CD4-positive, alpha-beta T cell treated with Interferon alpha-2 for 1 hour (primary cell): ENCODE data around the gene CSAD.

Source experiments
- DNase-seq, 2 donors: peaks; one replicate each; pipeline ENCODE4 v3.0.0-alpha.2; 2020 to 2022

Gene CSAD

DNA sequence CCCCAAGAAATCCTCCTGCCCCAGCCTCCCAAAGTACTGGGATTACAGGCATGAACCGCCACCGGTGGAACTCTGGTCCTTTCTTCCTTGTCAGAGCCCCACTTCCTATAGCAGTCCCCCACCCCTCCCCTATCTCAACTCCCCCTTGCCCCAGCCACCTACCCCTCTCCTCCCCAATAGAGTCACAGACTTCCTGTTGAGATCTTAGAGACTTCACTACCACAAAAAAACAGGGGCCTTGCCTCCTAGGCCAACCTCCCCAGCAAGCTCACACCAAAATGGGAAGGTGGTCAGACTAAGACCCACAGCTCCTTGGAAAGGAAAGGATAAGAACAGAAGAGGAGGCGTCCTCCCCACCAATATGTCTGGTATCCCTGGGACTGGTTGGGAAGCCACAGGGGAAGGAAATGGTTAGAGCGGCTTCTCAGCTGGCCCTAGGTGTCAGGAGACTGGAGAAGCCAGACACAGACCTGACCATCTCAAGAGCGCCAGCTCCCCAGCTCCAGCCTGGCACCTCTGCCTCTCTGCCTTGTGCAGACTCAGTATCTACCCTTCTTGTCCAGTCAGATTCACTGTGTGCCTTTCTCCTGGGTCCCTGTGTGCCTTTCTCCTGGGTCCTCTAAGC is 17.9 kb upstream of the CSAD start:
- DNase-seq, result peak in 1 of 2 donors; percentile 50

DNA sequence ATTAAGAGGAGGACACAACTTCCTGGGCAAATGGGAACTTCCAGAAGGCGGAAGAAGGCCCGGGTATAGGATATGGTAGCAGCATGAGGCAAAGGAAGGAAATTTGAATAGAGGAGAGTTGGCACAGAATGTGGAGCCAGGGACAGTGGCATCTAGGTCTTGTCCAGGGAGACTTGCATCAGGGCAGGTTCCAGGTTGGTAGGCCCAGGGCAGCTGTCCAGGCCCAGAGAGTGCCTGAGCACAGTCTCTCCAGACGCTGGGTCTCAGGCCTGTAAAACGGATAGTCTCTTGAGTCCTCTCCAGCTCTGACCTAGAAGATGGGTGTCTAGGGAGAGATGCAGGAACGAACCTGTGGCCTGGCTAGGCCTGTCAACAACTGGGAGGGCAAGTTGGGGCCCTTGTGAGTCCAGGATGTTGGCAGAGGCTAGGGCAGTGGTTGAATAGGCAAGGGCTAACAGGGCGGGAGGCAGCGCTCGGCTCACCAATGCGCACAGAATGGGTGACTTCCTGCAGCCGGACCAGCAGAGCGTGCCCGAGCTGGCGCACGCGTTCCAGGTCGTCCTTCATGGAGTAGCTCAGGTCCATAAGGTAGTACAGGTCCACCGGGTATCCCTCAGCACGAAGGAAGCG is 16.4 kb upstream of the CSAD start:
- DNase-seq, result no peak

DNA sequence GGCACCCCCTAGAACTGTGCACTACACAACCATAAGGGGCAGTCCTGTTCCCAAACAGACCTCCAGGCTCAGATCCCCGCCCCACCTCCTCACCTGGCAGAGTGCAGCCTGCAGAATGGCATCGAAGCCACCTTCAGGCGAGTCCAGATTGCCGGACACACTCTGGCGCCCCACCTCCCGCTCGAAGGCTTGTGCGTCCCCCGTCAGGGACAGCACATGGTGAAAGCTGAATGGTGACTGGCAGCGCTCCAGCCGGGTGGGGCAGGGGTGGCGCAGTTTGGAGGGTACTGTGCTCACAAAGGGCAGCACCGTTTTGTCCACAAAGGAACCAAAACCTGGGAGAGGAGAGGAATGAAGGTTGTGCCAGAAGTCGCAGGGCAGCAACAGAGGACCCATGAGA is 15.8 kb upstream of the CSAD start:
- DNase-seq, result no peak

DNA sequence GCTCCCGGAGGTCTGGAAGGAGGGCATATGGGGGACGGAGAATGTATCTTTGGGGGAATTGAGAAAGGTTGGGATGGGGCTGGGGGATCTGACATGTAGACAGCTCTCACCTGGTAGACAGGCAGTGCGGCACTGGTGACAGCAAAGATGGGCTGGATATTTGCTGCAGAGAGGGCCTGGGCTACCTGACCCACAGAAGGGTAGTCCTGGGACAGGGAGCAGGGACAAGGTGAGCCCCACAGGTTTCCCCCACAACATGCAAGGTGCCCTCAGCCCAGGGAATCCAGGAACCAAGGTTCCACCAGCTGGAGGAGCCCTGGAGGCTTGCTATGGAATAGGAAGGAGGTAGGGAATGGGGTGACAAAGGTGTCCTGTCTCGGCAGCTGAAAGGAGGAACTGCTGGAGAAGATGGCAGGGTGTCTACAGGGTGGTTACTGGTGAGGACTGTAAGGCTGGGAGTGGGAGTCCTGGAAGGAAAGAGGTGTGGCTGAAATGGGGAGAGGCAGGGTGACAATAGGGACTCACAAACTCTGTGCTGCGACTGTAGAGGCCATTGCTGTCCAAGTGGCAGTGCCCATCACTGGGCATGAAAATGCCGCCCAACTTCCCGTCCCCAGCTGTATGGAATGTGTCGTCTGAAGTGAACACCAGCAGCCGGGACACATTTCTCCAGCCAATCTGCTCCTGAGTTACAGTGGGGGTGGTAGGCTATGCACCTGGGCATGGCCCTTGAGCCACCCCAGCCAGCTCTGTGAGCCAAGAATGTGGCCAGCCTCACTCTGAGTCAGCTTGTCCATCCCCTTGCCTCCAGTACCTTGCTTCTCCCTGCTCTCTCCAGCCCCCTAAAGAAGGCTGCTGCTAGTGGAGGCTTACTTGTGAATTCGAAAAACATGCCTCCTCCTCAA is 15.0 kb upstream of the CSAD start:
- no peak for DNase-seq

DNA sequence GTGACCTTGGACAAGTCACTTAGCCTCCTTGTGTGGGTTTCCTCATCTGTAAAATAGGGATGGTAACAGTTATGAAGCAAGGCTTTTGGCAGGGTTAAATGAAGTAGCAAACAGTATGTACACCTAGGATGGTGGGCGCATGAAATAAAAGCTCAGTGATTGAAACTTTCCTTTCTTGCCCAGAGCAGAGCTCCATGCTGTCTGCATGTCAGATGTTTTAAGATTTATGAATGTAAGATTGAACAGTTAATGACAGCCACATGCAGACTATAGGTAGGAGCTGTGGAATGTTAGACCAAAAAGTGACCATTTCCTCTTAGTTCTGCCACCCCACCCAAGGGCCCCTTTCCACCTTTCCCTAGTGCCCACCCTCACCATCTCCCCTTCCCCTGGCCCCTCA is 14.2 kb upstream of the CSAD start:
- DNase-seq, result no peak

DNA sequence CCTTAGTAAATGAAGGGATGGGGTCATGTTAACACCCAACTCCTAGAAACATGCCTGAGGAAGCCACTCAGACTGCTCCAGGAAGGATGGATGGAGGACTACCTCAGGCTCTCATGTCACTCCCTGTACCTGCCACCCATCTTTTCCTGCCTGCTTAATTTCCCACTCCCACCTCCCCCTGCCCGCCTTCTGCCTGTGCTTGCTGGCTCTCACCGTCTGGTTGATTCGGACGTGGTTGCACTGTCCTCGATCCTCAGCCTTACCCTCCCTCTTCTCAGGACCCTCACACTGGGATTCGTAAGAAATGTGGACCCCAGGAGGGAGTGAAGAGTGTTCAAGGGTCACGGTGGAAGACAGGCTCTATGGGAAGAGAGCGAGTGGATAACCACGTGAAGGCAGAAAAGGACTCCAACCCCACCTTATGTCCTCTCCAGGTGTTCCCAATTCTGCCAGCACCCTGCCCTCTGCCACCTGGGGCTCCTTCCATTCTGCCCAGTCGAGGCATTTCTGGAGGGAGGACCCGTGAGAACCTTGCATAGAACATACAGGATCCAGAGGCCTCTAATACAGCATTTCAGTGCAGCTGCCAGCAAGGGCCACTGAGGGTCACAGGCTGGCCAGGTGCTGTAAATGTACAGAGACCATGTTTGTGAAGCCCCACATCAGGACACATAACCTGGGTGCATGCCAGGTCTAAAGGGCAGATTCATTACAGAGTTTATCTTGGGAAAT is 13.4 kb upstream of the CSAD start:
- DNase-seq, result no peak

DNA sequence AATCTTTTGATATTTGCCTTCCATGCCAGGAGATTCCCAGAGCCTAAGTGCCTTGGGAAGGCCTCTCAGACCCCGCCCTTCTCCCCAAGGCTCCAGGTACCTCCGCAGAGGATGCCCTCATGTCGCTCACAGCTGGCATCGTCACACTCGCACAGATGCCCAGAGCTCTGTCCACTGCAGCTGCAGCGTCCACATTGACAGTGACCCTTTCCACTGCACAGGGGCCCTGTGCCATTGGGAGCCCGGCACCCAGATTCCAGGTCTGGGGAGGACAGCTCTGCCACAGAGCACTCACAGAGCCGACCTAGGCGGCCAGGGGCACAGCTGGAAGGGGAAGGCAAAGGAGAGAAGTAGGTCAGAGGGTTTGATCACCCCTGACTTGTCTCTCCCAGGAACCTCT is 12.3 kb upstream of the CSAD start:
- no peak for DNase-seq

DNA sequence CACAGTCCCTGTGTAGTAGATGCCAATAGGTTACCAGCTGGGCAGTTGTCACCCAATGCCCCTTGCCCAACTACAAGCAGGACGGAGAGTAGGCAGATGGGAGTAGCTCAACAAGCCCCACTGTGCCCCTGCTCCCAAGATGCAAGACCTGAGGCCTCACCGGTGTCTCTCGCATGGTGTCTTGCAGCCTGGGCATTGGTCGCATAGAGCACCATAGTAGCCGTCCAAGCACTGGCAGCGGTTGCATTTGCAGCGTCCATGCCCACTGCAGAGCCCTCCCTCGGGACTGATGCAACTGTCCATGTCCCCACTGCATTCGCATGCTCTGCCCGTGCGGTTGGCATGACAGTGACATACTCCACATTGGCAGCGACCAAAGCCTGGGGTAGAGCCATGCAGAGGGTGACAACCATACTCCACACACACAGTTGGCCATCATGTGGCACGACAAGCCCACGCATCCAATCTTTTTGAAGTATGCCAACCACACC is 11.9 kb upstream of the CSAD start:
- DNase-seq, result no peak

DNA sequence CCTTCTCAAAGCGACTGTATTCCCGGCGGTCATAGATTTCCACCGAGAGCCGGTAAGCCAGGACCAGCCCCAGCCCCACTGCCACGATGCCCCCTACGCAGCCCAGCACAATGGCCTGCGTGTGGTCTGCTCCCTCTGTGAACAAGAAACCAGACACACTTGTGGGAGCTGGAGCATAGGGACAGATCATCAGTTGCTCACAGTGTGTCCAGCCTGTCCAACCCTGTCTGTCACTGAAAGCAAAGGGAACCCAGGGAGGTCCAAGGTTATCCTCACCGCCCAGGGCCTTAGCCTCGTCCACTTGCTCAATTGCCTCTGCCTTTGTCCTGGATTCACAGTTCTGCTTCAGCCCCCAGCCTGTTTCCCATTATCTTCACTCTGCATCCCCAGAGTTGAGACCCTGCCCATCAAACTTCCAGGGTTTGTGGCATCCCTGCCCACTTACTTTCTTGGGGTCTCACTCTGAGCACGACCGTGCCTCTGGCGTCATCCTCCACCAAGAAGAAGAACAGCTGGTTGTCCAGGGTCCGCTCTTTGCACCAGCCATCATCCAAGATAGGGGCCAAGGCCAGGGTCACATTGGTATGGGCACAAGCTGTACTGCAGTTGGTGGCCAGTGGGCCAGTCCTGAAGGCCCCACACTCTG is 11.3 kb upstream of the CSAD start:
- DNase-seq, result no peak

DNA sequence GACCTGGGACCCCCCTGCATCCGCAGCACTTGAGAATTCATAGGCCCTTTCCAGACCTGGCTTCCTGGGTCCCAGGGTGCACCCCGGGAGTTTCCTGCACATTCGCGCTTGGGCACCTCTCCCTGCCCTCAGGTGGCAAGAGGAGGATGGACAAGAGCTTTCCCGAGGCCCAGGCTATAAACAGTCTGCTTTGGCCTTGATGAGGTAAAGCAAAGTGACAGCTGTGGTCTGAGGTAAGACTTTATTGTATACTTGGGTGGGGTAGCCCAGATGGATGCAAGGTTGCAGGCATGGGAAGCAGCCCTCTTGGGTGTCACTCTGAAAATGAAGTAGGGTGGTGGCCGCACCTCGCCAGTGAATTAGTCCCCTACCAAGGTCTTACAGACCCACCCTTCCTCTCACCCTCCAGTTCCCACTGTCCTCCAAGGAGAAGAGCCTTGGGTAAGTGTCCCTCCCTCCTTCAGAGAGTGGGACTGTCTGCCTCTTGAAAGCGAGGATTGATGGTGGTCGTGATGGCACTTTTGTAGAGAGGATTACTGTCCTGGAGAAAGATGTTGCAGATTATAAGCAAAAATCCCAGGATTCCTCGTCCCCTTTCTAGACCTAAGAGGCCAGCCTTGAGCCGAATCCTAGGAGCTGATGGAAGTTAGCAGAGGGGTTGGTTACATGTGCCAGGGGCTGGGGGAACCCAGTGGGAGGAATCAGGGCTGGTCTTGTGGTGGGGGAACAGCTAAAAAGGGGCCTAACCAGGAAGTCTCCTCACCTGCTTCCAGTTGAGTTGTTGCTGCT is 10.6 kb upstream of the CSAD start:
- no peak for DNase-seq

DNA sequence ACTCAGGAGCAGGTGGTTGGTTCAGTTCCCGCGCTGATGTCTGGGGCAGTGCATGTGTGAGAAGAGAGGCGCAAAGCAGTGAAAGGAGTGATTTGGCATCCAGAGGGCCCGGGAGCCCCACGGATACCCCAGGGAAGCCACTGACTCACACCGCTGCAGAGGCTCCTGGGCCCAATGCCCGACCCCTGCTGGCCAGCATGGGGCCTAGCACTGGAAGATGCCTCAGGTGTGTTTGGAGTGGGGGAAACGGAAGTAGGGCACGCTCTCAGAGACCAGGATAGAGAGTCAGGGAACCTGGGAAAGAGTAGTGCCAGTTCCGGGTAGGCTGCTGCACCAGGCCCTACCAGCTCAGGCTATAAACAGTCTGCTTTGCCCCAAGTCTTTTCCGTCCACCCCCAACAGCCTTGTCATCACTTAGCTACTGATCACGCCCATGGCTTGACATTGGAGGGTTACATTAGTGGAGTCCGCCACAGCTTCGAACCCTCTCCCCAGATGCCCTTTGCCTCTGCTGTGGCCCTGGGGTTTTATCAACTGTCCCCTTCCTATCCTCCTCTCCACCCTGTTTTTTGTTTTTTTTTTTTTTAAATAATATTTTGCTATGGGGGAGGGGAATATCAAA is 9.5 kb upstream of the CSAD start:
- DNase-seq, result peak; percentile 42 to 60

DNA sequence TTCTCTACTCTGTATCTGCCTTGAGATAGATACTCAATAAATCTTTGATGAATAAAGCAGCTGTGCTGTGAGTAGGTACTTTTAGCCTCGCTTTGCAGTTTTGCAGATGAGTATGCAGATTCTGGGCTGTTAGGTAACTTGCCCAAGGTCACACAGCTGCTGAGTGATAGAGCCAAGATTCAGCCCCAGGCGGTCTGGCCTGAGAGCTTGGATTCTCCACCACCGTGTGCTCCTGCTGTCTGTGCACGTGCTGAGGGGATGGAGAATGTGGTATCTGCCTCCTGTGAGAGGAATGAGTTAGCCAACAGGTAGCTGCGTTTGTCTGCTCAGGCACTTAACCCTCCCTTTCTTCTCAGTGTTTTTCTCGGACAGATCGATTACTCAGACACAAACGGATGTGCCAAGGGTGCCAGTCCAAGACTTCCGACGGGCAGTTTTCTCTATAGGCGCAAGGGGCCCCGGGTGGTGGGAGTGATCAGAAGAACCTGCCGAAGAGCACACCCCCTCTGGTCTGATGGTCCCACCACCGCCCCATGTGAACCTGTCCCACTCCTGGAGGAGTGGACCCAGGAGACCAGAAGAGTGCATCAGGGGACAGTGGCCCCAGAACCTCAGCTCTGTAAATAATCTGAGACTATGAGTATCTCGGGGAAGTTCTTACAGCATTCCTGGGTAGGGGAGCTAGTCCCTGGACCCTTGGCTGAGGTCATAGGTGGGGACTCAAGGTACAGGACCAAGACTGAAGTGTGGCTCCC is 6.6 kb upstream of the CSAD start:
- DNase-seq, result no peak

DNA sequence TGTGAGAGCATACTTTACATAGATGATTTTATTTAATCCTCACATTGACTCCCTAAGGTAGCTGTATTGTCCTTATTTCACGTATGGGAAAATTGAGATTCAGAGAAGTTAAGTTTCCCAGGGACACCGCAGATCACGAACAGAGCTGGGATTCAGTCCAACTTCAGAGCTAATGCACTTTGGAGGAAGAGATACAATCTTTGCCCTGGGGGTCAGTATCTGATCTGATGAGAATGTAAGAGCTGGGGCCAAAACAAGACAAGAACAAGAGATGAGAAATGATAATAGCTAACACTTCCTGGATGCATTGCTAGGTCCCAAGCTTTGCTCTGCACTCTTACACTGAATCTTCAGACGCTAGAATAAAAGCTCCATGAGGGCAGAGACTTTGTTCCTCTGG is 6.0 kb upstream of the CSAD start:
- DNase-seq, result no peak

DNA sequence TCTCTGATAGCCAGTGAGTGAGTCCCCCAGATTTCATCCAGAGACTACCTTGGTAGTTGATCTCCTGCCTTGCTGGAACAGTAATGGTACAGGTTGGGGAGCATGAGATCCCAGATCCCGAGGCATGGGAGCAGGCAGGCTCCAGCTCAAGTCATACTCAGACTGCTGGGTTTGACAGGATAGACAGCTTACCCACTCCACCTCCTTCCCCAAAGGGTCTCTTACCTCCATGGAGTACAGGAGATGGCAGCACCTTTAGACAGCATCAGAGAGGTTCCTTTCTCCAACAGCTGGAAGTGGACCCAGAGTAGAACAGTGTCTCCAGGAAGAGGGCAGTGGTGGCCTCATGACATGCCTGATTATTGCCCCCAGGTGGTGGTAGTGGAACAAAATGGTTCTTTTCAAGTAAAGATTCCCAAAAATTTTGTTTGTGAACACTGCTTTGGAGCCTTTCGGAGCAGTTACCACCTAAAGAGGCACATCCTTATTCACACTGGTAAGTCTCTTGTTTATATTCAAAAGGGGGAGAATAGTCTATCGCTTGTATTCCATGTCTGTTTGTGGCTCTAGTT is 4.9 kb upstream of the CSAD start:
- no peak for DNase-seq

DNA sequence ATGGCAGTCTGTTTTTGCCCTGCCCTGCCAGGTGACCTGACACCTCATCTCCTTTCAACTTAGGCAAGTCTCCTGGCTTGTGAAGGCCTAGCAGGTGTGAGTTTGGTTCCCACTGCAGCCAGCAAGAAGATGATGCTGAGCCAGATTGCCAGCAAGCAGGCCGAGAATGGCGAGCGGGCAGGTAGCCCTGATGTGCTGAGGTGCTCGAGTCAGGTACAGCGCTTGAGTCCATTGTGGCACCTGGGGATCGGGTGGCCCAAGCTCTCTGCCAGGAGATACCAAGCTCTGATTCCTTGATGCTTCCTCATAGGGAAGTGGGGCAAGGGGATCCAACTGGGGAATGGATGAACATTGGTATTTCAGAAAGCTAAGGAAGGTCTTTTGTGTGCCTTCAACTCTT is 4.1 kb upstream of the CSAD start:
- no peak for DNase-seq

DNA sequence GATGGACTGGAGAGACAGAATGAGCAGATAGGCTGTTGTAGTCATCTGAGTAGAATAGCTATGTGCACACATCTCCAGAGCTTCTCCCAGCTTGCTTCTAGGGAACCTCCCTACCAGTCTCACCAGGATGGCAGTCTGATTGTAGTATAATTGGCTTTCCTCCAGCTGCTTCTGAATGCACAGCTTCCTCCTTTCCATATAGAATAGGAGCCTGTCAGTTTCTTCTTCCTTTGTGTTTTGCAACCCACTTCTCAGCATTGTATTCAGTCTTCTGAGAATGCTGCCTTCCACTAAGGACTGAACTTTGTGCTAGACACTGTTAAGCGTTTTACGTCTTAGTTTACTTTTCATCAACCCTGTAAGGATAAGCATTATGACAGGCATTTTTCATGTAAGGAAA is 2.2 kb upstream of the CSAD start:
- DNase-seq, result peak in 1 of 2 donors; percentile 11

DNA sequence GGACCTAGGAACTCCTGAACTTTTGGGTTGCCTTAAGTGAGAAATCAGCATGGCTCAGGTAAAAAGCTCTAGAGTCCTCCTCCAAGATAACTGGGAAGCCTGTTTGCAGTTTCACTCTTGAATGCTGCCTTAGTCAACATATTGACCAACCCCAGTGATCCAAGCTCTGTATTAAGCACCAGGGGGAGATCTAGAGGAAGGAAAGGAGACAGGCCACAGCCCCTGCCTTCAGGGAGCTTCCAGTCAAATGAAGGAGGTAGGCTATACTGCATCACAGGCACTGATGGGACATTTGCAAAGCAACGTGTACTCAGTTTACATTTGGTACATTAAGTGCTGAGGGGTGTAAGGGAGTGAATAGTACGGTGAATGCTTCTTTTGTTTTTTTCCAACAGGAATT is 1.2 kb upstream of the CSAD start:
- no peak for DNase-seq

DNA sequence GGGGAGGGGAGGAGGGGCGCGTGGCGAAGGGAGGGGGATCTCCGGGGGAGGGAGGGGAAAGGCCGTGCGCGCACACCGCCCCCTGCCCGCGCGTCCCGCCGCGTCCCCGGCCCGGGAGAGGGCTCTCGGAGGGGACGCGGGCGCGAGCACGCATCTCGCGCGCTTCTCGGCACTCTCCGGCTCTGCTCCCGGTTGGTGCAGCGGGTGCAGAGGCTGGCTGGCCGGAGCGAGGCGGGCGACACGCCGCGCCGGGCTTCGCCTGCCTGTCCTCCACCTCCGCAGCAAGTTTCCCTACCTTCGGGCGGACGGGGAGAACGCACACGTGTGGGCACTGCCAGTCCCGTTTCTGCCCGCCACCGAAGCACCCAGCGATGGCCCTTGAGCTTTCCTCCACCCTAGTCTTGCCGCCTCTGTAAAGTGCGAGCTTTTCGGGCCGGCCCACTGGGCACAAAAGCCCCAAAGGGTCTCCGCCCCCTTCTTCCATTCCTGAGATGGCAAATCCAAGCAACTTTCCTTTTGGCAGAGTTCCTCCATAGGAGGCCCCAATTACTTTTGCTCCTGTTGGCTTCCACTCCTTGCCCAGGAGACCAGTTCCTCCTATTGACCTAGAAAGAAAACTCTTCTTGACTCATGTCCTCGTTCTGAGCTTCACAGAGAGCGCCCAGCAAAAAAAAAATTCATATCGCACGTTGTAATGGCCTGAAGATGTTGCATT is 363 bp upstream of the CSAD start:
- no peak for DNase-seq

DNA sequence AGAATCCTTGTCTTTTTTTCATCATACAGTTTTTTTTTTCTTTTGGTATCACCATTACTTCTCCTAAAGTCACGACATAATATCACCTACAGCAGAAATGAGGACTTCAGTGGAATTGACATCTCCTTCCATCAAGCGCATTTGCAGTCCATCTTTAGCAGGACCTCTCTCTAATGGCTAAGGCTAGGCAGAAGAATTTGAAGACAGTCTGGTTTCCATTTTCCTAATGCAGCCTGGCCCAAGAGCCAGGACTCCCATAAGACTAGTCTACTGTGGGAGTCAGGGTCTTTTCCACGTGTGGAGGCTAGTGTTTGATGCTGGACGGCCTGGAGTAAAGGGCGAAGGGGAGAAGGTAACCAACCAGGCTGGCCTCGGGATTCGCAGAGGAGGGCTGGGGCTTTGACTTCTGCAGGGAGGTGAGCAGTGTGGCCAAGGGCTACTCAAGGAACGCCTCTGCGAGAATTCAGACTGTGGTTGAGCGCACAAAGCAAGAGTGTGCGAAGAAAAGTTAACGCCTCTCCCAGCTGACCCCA is 972 bp downstream of the CSAD start:
- no peak for DNase-seq
